Neural progenitor cell (in vitro differentiated cells): Measurements from ENCODE around the gene NKD2. TPM values are rescaled to one million over a fixed set of nuclear protein-coding genes. Genes with fewer than 3 reads are reported as not detected.

Source experiments
- DNase-seq: peaks from one replicate; pipeline ENCODE4 v3.0.0-alpha.2; 2016; ENCODE audit warnings: low spot score
- H2AFZ ChIP-seq: fragments of 200-600 bp; sonication (generic); replicated peaks from 2 replicates; pipeline ENCODE4 v1.6.1; 2016; ENCODE audit warnings: antibody characterized with exemption
- H3F3A ChIP-seq: fragments of 200-600 bp; sonication (generic); 2 replicates; pipeline ENCODE4 v1.6.1; 2016; ENCODE audit warnings: antibody characterized with exemption, low read depth
- H3K27ac ChIP-seq: fragments of 200-600 bp; sonication (generic); 2 replicates; pipeline ENCODE4 v1.5.1; 2016; ENCODE audit warnings: mild to moderate bottlenecking
- H3K27me3 ChIP-seq: fragments of 200-600 bp; sonication (generic); 2 replicates; pipeline ENCODE4 v1.6.1; 2016; ENCODE audit warnings: mild to moderate bottlenecking, moderate library complexity
- H3K36me3 ChIP-seq: fragments of 200-600 bp; sonication (generic); 2 replicates; pipeline ENCODE4 v1.5.1; 2016
- H3K4me1 ChIP-seq: fragments of 200-600 bp; sonication (generic); 2 replicates; pipeline ENCODE4 v1.6.1; 2016; ENCODE audit warnings: mixed run types
- H3K4me2 ChIP-seq: fragments of 200-600 bp; sonication (generic); 2 replicates; pipeline ENCODE4 v1.6.1; 2016
- H3K4me3 ChIP-seq: fragments of 200-600 bp; sonication (generic); 2 replicates; pipeline ENCODE4 v1.5.1; 2016
- H3K79me2 ChIP-seq: fragments of 200-600 bp; sonication (generic); 2 replicates; pipeline ENCODE4 v1.6.1; 2016; ENCODE audit warnings: low read depth
- H3K9ac ChIP-seq: fragments of 200-600 bp; sonication (generic); 2 replicates; pipeline ENCODE4 v1.6.1; 2016
- H3K9me3 ChIP-seq: fragments of 200-600 bp; sonication (generic); 2 replicates; pipeline ENCODE4 v1.5.1; 2016; ENCODE audit warnings: low read depth
- H4K20me1 ChIP-seq: fragments of 200-600 bp; sonication (generic); 2 replicates; pipeline ENCODE4 v1.6.1; 2016; ENCODE audit warnings: low read depth
- H3K27ac Mint-ChIP-seq: 3 replicates; pipeline ENCODE4 v1.8.0; 2021; ENCODE audit warnings: mixed read lengths
- H3K27me3 Mint-ChIP-seq: 2 replicates; pipeline ENCODE4 v1.8.0; 2022; ENCODE audit warnings: low read depth, mild to moderate bottlenecking, inconsistent platforms, moderate library complexity, mixed read lengths; ENCODE audit not compliant: insufficient read depth
- H3K36me3 Mint-ChIP-seq: 3 replicates; pipeline ENCODE4 v1.8.0; 2021; ENCODE audit warnings: mixed read lengths
- H3K4me1 Mint-ChIP-seq: 3 replicates; pipeline ENCODE4 v1.8.0; 2021; ENCODE audit warnings: mixed read lengths
- H3K4me3 Mint-ChIP-seq: 3 replicates; pipeline ENCODE4 v1.8.0; 2021; ENCODE audit warnings: mild to moderate bottlenecking, moderate library complexity, mixed read lengths
- H3K9me3 Mint-ChIP-seq: 3 replicates; pipeline ENCODE4 v1.8.0; 2020; ENCODE audit warnings: mixed read lengths
- CTCF ChIP-seq: fragments of 200-600 bp; sonication (generic); IDR thresholded peaks from 2 replicates; pipeline ENCODE4 v1.5.1; 2017; ENCODE audit warnings: antibody characterized with exemption, mild to moderate bottlenecking
- EZH2 ChIP-seq: fragments of 200-600 bp; sonication (generic); IDR thresholded peaks from 2 replicates; pipeline ENCODE4 v1.6.1; 2017; ENCODE audit warnings: antibody characterized with exemption, mild to moderate bottlenecking, moderate library complexity
- EZH2phosphoT487 ChIP-seq: fragments of 200-600 bp; sonication (generic); IDR thresholded peaks from 2 replicates; pipeline ENCODE4 v1.6.1; 2017; ENCODE audit warnings: antibody characterized with exemption
- total RNA-seq: library from RNA; depleted of rRNA; stranded (reverse); fragments of >200 nt; gene quantifications from 2 replicates; pipeline ENCODE4 v1.2.3, GENCODE V29; 2015; ENCODE audit warnings: low replicate concordance

NKD2 gene
- total RNA-seq, 1 donor from 2014 or later = 1.3 TPM

GRCh38 chr5:964821-965220, 43.8 kb upstream of the NKD2 start:
- H3K36me3 ChIP-seq = no peaks in the 10 kb centered on the region
- no peaks in the 10 kb centered on the region for H3K9me3 ChIP-seq
- peak overlapping the region; percentile 74 for H3K27ac Mint-ChIP-seq
- H3K4me3 ChIP-seq = no peak overlapping the region
- H3K27ac ChIP-seq = no peak overlapping the region
- peaks cover 20% of the 10 kb centered on the region for H3K4me1 Mint-ChIP-seq
- no peaks in the 10 kb centered on the region for H3K79me2 ChIP-seq
- peaks cover 9% of the 10 kb centered on the region for H3K4me1 ChIP-seq
- H3F3A ChIP-seq = no peaks in the 10 kb centered on the region
- DNase-seq = no peak
- H3K9me3 Mint-ChIP-seq = peaks cover 7% of the 10 kb centered on the region
- H3K4me3 Mint-ChIP-seq = no peak overlapping the region
- H4K20me1 ChIP-seq = no peaks in the 10 kb centered on the region
- no peak overlapping the region for H3K9ac ChIP-seq
- no peak overlapping the region for H3K4me2 ChIP-seq
- H3K27me3 ChIP-seq = peaks cover 24% of the 10 kb centered on the region
- no peaks in the 10 kb centered on the region for H3K36me3 Mint-ChIP-seq
- H3K27me3 Mint-ChIP-seq = peaks cover 7% of the 10 kb centered on the region
- H2AFZ ChIP-seq = no peak overlapping the region
- no peak for TF ChIP-seq CTCF
- TF ChIP-seq EZH2 = no peak
- no peak for TF ChIP-seq EZH2phosphoT487

DNA sequence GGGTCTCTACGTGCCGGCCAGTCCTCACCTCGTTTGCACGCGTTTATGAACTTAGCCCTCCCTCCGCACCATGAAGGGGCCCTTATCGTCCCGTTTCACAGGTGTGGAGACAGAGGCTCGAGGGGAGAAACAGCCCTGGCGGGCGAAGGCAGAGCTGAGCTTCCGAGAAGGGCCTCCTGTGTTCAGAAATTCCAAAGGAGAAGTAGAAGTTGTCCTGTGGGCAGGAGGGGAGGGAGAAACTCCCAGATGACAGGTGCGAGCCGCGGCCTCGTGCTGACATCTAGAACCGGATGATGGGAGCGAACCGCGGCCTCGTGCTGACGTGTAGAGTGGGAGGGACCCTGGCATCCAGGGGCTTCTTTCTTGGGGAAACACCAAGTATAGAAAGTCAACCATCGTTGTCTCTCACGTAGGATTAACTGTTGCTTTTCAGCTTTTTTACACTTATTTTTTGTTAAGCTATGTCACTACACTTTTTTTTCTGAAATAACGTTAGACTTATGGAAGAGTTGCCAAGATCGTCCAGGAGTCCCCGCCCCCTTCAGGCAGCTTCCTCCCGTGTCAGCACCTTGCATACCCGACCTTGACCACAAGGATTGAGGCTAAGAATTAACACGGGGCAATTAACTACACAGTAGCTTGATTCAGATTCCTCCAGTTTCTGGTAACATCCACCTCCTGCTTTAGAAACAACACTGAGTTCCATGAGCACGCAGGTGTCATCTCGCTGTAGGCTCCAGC, 42.8 kb upstream of the NKD2 start:
- no peak overlapping the region for H3K27ac Mint-ChIP-seq
- TF ChIP-seq EZH2 (no peak), EZH2phosphoT487 (no peak), CTCF (no peak)
- Histone ChIP-seq H3K4me2 (no peak overlapping the region), H4K20me1 (no peaks in the 10 kb centered on the region), H3K4me3 (no peak overlapping the region), H3K27ac (no peak overlapping the region), H3F3A (no peaks in the 10 kb centered on the region), H3K27me3 (peaks cover 31% of the 10 kb centered on the region), H3K36me3 (no peaks in the 10 kb centered on the region), H3K9me3 (no peaks in the 10 kb centered on the region), H3K4me1 (peaks cover 9% of the 10 kb centered on the region), H3K9ac (no peak overlapping the region), H2AFZ (no peak overlapping the region), H3K79me2 (no peaks in the 10 kb centered on the region)
- peaks cover 17% of the 10 kb centered on the region for H3K4me1 Mint-ChIP-seq
- peaks cover 5% of the 10 kb centered on the region for H3K27me3 Mint-ChIP-seq
- H3K9me3 Mint-ChIP-seq = peaks cover 7% of the 10 kb centered on the region
- no peaks in the 10 kb centered on the region for H3K36me3 Mint-ChIP-seq
- DNase-seq = no peak
- no peak overlapping the region for H3K4me3 Mint-ChIP-seq

GRCh38 chr5:966345-966710, 42.3 kb upstream of the NKD2 start:
- Histone ChIP-seq H3K9ac (no peak overlapping the region), H3F3A (no peaks in the 10 kb centered on the region), H3K79me2 (no peaks in the 10 kb centered on the region), H3K4me3 (no peak overlapping the region), H3K4me1 (peaks cover 9% of the 10 kb centered on the region), H3K27ac (no peak overlapping the region), H3K4me2 (no peak overlapping the region), H2AFZ (no peak overlapping the region), H4K20me1 (no peaks in the 10 kb centered on the region), H3K9me3 (no peaks in the 10 kb centered on the region), H3K36me3 (no peaks in the 10 kb centered on the region), H3K27me3 (peaks cover 35% of the 10 kb centered on the region)
- H3K4me3 Mint-ChIP-seq = no peak overlapping the region
- H3K27ac Mint-ChIP-seq = no peak overlapping the region
- no peak for DNase-seq
- TF ChIP-seq EZH2phosphoT487 (no peak), EZH2 (no peak), CTCF (no peak)
- H3K27me3 Mint-ChIP-seq = peaks cover 5% of the 10 kb centered on the region
- peaks cover 17% of the 10 kb centered on the region for H3K4me1 Mint-ChIP-seq
- H3K36me3 Mint-ChIP-seq = no peaks in the 10 kb centered on the region
- peaks cover 9% of the 10 kb centered on the region for H3K9me3 Mint-ChIP-seq
